Activated CD8-positive, alpha-beta T cell treated with anti-CD3 and anti-CD28 coated beads for 36 hours (primary cell): Measurements from ENCODE around the gene MTIF2. TPM values are rescaled to one million over a fixed set of nuclear protein-coding genes. Genes with fewer than 3 reads are reported as not detected.

Source experiments
- ATAC-seq: fragments of 200-7000 bp; cut with Tn5 transposase; one replicate; pipeline ENCODE4 v1.10.0; 2021; ENCODE audit warnings: mild to moderate bottlenecking, moderate library complexity
- CTCF ChIA-PET: fragments of 350-600 bp; sonication (Branson Sonifier 250); formaldehyde crosslinking; loops from one replicate; lab custom pipeline; 2021; ENCODE audit warnings: antibody characterized with exemption; lab: Charles Lee
- POLR2A ChIA-PET: fragments of 350-600 bp; sonication (Branson Sonifier 250); formaldehyde crosslinking; loops from one replicate; lab custom pipeline; 2021; ENCODE audit warnings: antibody characterized with exemption; lab: Charles Lee
- DNase-seq: peaks from one replicate; pipeline ENCODE4 v3.0.0-alpha.2; 2020
- H3K27ac Mint-ChIP-seq: one replicate; pipeline ENCODE4 v1.8.0; 2021; ENCODE audit warnings: mild to moderate bottlenecking, mixed read lengths
- H3K27me3 Mint-ChIP-seq: one replicate; pipeline ENCODE4 v1.8.0; 2021; ENCODE audit warnings: mixed read lengths
- H3K36me3 Mint-ChIP-seq: one replicate; pipeline ENCODE4 v1.8.0; 2021; ENCODE audit warnings: low read depth, mixed read lengths
- H3K4me1 Mint-ChIP-seq: one replicate; pipeline ENCODE4 v1.8.0; 2021; ENCODE audit warnings: low read depth, mixed read lengths
- H3K4me3 Mint-ChIP-seq: one replicate; pipeline ENCODE4 v1.8.0; 2021; ENCODE audit warnings: mild to moderate bottlenecking, moderate library complexity, mixed read lengths
- H3K9me3 Mint-ChIP-seq: one replicate; pipeline ENCODE4 v1.8.0; 2021; ENCODE audit warnings: mixed read lengths
- intact Hi-C: fragments of 100-400 bp; cut with micrococcal nuclease; formaldehyde crosslinking; loops from one replicate; pipeline ENCODE4 v1.10.0; 2022
- total RNA-seq, 2 experiments: library from RNA; stranded (reverse); gene quantifications; one replicate each; pipeline ENCODE4 v1.2.3, GENCODE V29; 2021
- TF ChIP-seq, protein P1 (sequence below): fragments of 200-600 bp; IDR thresholded peaks from one replicate; pipeline ENCODE4 v1.8.0; 2022; ENCODE audit warnings: antibody characterized with exemption, mild to moderate bottlenecking

MTIF2 gene, protein sequence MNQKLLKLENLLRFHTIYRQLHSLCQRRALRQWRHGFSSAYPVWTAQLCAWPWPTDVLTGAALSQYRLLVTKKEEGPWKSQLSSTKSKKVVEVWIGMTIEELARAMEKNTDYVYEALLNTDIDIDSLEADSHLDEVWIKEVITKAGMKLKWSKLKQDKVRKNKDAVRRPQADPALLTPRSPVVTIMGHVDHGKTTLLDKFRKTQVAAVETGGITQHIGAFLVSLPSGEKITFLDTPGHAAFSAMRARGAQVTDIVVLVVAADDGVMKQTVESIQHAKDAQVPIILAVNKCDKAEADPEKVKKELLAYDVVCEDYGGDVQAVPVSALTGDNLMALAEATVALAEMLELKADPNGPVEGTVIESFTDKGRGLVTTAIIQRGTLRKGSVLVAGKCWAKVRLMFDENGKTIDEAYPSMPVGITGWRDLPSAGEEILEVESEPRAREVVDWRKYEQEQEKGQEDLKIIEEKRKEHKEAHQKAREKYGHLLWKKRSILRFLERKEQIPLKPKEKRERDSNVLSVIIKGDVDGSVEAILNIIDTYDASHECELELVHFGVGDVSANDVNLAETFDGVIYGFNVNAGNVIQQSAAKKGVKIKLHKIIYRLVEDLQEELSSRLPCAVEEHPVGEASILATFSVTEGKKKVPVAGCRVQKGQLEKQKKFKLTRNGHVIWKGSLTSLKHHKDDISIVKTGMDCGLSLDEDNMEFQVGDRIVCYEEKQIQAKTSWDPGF
- 10 to 100 TPM; 50.5 to 51.1 TPM for total RNA-seq

DNA sequence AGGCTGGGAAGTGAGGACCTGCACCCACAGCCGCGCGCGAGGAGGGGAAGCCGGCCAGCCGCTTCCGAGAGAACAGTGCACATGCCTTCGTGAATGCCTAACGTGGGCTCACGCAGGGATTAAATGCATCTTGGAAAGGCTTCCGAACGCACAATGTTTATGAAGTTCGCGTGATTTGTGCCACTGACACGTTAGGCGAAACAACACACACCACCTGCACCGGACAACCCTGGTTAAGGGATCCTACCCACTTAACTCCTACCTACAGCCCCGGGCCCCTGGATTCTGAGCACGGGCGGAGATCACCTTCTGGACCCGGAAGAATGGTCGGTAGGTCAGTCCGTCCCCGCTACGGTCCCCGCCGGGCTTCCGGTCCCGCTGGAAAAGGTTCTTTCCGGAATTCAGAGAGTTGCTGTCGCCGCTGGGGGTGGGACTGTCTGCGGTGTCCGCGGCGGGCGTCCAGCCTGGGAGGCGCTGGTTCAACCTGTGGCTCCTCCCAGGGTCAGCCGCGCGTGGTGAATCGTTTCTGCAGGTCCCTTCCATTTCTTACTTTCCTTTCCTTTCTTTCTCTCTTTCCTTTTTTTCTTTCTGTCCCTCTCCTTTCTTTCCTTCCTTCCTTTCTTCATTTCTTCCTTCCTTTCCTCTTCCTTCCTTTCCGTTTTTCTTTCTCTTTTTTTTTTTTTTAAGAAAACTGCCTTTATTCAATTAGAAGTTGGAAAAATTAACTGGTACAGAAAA, at the start of gene MTIF2:
Gene MTIF2 (minus strand): TSS at position 325 of the 738 bp plus-strand sequence. CDS start 5,373 bp downstream, outside the sequence.
- DNase-seq (peak; percentile 94), ATAC-seq (peak; percentile 98)
- Mint-ChIP-seq H3K36me3 (peaks cover 17% of the 10 kb centered on the region), H3K4me3 (peak within 1 kb of the TSS; percentile 95), H3K27ac (peak within 1 kb of the TSS; percentile 94), H3K27me3 (no peaks in the 10 kb centered on the region), H3K4me1 (peaks cover 8% of the 10 kb centered on the region), H3K9me3 (no peaks in the 10 kb centered on the region)
- POLR2A ChIA-PET, result interaction anchor here (1.0 to 2.0 kb wide), 4 partner anchors 11 to 46 kb away, joined by 3 to 8 read pairs (median 6); no protein-coding TSS in a partner anchor
- intact Hi-C loops, result no loop called here
- TF ChIP-seq, protein P1, sequence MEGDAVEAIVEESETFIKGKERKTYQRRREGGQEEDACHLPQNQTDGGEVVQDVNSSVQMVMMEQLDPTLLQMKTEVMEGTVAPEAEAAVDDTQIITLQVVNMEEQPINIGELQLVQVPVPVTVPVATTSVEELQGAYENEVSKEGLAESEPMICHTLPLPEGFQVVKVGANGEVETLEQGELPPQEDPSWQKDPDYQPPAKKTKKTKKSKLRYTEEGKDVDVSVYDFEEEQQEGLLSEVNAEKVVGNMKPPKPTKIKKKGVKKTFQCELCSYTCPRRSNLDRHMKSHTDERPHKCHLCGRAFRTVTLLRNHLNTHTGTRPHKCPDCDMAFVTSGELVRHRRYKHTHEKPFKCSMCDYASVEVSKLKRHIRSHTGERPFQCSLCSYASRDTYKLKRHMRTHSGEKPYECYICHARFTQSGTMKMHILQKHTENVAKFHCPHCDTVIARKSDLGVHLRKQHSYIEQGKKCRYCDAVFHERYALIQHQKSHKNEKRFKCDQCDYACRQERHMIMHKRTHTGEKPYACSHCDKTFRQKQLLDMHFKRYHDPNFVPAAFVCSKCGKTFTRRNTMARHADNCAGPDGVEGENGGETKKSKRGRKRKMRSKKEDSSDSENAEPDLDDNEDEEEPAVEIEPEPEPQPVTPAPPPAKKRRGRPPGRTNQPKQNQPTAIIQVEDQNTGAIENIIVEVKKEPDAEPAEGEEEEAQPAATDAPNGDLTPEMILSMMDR, result no peak
- CTCF ChIA-PET, result interaction anchor here (1.2 kb wide), 1 partner anchor 369 kb away, joined by 3 read pairs; no protein-coding TSS in a partner anchor

DNA sequence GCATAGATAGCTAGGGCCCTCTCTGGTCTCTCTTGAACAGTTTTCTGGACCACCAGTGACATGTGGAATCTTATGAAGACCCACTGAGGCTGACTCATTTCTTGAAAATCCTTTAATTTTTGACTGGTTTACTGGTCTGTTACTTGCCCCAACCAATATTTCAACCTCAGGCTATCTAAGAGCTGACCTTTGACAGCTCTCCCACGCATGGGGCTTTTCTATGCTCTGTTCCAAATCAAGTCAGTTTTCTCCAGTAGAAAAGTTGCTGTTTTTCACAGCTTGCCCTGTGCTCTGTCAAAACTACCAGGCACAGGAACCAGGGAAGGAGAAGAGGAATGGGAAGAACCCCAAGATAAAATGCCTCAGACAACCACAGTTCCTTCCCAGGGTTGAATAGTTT, 46.0 kb upstream of the MTIF2 start:
- ChIA-PET CTCF (no interaction called here), POLR2A (no interaction called here)
- Mint-ChIP-seq H3K4me1 (peaks cover 18% of the 10 kb centered on the region), H3K4me3 (no peak overlapping the region), H3K27me3 (no peaks in the 10 kb centered on the region), H3K27ac (no peak overlapping the region), H3K36me3 (peaks cover 2% of the 10 kb centered on the region), H3K9me3 (no peaks in the 10 kb centered on the region)
- TF ChIP-seq, protein P1, result no peak
- intact Hi-C loops, result no loop called here
- no peak for ATAC-seq
- DNase-seq, result no peak

DNA sequence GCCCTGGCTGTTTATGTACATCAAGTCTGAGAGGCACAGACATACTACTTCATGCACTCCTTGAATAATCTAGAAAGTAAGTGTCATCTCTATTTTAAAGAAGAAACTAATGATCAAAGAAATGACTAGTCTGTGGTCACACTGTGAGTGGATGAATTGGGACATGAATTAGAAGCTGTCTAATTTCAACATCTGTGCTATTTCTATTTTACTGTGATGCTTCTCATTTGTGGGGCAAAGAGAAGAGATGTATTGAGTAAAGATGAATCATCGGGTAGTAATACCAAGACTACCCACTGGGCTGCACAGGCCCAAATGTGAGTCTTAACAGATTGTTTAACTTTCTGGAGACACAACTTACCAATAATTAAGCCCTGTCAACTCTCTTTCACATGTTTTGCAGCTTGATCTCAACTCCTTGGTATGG, 42.4 kb upstream of the MTIF2 start:
- TF ChIP-seq, protein P1, result peak; percentile 59
- intact Hi-C loops, result no loop called here
- CTCF ChIA-PET, result interaction anchor here (1.1 to 1.4 kb wide), 2 partner anchors 8 to 120 kb away, joined by 3 to 4 read pairs; no protein-coding TSS in a partner anchor
- Mint-ChIP-seq H3K9me3 (no peaks in the 10 kb centered on the region), H3K4me1 (peaks cover 23% of the 10 kb centered on the region), H3K36me3 (peaks cover 2% of the 10 kb centered on the region), H3K27ac (peak overlapping the region; percentile 44), H3K4me3 (no peak overlapping the region), H3K27me3 (no peaks in the 10 kb centered on the region)
- ATAC-seq, result peak; percentile 98
- POLR2A ChIA-PET, result no interaction called here
- DNase-seq, result peak; percentile 67

DNA sequence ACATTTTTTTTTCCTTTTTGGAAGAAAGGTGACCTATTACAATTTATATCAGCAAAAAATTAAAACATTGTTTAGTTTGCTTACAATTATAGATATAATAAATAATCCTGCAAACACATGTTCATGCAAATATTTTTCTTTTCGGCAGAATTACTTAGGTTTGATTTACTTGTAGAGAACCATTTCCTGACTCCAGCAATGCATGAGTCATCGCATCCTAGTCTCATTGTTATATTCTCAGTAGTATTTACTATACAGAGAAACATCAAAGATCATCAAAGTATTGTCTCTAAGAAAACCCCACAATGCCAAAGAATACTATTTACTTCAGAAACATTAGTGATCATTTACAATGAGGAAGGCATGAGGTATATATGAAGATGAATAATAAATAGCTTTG, 40.4 kb upstream of the MTIF2 start:
- no peaks in the 10 kb centered on the region for H3K9me3 Mint-ChIP-seq
- TF ChIP-seq, protein P1, result no peak
- no peaks in the 10 kb centered on the region for H3K27me3 Mint-ChIP-seq
- peaks cover 23% of the 10 kb centered on the region for H3K4me1 Mint-ChIP-seq
- H3K27ac Mint-ChIP-seq, result no peak overlapping the region
- DNase-seq, result no peak
- CTCF ChIA-PET, result no interaction called here
- intact Hi-C loops, result no loop called here
- no peak overlapping the region for H3K4me3 Mint-ChIP-seq
- ATAC-seq, result no peak
- POLR2A ChIA-PET, result no interaction called here
- H3K36me3 Mint-ChIP-seq, result peaks cover 2% of the 10 kb centered on the region
